Colon (tissue), 2 donors: ENCODE results near the gene SLC6A3.
"Not testable (repeated sequence)": the region's sequence is repeated elsewhere in the genome, so short reads cannot be mapped to it uniquely, and the experiment has no call there.

Experiments
- FAIRE-seq: peaks from 2 replicates; lab custom pipeline; 2012; peaks lifted over from hg19 to GRCh38; lab: Jason Lieb, UNC
- donor health status: control.
- donor health status: control.

Gene SLC6A3

GRCh38 chr5:1387059-1387755, 58.0 kb downstream of the SLC6A3 start:
- no peak for FAIRE-seq

DNA sequence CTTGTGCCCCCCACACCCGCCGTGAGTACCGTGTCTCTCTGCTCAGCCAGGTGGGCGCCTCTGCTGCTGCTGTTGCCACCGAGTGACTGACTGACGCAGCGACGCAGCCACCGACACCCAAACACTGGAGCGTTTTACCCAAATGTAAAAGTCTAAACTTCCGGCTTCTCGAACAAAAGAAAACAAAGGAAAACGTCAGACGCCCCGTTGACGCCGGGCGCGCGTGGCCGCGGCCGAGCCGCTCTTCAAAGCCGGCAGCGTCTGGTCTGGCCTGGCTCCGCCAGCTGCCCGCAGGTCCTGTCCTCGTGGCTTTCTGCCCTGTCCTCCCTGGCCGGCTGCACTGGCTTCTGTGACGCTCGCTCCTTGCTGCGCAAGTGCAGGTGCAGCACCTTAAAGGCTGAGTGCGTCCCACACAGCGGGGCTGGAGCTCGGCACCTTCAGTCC, 58.9 kb downstream of the SLC6A3 start:
- FAIRE-seq, result no peak

- FAIRE-seq, result no peak
Observed at GRCh38 chr5:1385395-1386273, 59.6 kb downstream of the SLC6A3 start.

GRCh38 chr5:1384521-1384920, 60.7 kb downstream of the SLC6A3 start:
- FAIRE-seq, result no peak

DNA sequence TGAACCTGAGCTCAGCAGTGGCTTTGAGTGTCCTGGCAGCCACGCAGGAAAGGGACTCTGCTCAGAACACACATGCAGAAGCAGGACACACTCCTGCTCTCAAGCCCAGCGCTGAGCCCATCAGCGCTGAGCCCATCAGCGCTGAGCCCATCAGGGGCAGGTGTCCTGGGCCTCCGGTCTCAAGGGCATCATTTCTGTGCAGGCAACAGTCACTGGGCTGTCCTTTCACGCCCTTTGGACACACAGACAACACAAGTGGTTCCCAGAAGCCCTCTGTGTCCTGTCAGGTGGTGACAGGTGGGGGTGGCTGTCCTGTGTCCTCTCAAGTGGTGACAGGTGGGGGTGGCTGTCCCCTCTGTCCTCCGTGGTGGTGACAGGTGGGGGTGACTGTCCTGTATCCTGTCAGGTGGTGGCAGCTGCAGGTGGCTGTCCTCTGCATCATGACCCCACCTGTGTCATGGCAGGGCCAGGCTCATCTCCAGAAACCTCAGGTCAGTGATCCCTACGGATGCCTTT, 61.3 kb downstream of the SLC6A3 start:
- no peak for FAIRE-seq

- no peak for FAIRE-seq
Observed at GRCh38 chr5:1383344-1383743, 61.9 kb downstream of the SLC6A3 start.

DNA sequence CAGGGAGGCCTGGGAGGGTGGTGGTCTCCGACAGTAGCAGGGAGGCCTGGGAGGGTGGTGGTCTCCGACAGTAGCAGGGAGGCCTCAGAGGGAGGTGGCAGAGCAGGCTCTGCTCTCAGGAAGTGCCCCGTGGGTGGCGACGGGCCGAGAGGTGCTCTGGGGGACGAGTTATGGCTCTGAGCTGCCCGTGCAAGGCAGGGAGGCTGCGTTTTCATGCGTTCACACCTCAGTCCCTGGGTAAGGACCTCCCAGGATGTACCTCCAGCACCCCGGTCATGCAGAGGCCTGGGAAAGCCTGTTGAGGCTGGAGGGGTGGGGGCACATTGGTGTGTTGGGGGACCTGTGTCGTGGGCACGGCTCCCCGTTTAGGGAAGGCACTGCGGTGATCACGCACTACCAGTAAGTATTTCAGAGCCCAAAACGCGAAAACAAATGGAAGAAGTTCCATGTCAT, 63.0 kb downstream of the SLC6A3 start:
- FAIRE-seq, result no peak

GRCh38 chr5:1381370-1382247, 63.6 kb downstream of the SLC6A3 start:
- no peak for FAIRE-seq

GRCh38 chr5:1380910-1381309, 64.3 kb downstream of the SLC6A3 start:
- no peak for FAIRE-seq

DNA sequence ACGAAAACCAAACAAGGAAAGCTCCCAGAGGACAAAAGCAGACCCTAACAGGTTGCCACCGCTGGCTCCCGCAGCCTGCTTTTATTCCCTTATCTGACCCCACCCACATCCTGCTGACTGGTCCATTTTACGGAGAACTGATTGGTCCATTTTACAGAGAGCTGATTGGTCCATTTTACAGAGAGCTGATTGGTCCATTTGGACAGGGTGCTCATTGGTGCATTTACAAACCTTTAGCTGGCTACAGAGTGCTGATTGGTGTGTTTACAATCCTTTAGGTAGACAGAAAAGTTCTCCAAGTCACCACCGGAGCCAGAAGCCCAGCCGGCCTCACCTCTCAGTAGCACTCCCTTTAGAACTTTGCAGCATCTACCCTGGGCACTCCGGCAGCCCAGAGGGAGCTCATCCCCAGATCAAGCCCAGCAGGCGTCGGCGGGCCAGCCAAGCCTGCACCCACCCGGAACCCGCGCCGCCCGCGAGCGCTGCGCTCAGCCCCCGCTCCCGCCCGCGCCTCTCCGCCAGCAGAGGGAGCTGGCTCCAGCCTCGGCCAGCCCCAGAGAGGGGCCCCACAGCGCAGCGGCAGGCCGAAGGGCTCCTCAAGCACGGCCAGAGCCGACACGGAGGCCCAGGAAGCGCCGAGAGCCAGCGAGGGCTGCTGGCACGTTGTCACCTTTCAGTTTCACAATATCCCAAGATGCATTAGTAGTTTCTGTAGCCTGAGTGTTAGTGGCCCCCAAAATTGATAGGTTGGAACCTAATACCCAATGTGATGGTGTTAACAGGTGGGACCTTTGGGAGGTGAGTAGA, 65.0 kb downstream of the SLC6A3 start:
- no peak for FAIRE-seq

GRCh38 chr5:1378866-1379659, 66.2 kb downstream of the SLC6A3 start:
- FAIRE-seq, result no peak

DNA sequence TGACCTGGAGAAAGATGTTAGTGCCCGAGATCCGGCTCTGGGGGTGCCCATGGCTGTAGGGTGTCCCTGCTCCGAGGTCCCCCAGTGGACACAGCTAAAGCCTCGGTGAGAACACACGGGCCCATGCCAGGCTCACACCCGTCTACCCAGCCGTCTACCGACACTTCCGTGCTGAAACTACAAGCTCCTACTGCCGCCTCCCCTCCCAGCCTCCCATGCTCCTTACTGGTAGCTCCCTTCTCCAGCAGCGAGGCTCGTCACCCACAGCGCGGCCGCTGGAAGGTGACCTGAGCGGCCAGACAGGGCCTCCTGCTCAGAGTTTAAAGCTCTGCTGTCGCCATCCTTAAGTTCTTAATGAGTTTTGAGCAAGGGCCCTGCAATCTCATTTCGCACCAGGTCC, 67.1 kb downstream of the SLC6A3 start:
- FAIRE-seq, result no peak

DNA sequence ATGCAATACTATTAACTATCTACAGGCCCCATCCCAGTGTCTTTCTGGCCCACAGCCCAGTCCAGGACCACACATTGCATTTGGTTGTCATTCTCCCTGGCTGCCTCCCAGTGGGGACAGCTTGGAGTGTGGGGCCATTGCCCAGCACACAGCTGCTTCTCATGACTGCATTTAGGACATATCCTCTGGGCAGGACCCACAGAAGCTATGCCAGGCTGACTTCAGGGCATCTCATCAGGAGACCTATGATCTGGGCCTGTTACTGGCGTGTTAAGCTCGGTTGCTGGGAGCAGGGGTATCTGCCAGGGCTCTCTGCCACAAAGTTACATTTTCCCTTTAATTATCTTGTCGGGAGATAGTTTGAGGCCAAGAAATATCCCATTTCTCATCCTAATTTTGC, 68.3 kb downstream of the SLC6A3 start:
- FAIRE-seq, result no peak

GRCh38 chr5:1375871-1376810, 69.1 kb downstream of the SLC6A3 start:
- no peak for FAIRE-seq

- no peak for FAIRE-seq
Observed at GRCh38 chr5:1374679-1375055, 70.6 kb downstream of the SLC6A3 start.

DNA sequence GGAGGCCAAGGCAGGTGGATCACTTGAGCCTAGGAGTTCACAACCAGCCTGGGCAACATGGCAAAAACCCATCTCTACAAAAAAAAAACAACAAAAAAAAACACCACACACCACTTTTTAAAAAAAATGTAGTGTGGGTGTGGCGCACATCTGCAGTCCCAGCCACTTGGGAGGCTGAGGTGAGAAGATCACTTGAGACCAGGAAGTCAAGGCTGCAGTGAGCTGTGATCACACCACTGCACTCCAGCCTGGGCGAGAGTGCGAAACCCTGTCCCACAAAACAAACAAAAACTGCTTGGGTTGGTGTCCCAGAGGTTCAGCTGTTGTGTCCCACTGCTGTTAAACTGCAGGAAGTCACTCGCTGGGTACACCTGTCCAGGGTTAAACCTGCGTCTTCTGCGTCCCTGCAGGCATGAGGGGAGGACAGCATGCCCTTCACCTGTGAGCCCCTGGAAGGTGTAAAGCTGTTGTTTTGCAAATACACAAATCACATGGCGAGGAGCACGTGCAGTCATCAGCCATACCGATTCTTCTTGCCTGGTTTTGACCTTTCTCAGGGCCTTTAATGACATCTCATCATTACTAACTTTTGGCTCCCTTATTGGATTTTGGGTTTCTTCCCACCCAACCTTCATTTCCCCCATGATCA, 71.1 kb downstream of the SLC6A3 start:
- FAIRE-seq, result no peak

DNA sequence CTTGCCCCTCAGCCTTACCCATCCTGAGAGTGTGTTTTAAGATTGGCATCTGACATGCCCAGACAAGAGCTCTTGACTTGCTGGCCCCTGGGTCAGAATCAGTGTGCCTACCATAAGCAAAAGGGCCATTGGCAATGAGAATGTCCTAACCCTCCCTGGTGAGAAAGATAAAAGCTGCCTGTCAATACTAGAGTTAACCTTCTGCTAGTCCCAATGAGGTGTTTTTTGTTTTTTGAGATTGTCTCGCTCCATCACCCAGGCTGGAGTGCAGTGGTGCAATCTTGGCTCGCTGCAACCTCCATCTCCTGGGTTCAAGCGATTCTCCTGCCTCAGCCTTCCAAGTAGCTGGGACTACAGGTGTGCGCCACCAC, 73.3 kb downstream of the SLC6A3 start:
- not testable (repeated sequence) for FAIRE-seq

GRCh38 chr5:1371218-1371971, 73.8 kb downstream of the SLC6A3 start:
- no peak for FAIRE-seq
